Astrocyte of the spinal cord (primary cell): ENCODE results near the gene LENG9.

Experiments used
- DNase-seq: peaks from one replicate; pipeline ENCODE4 v3.0.0; 2011; ENCODE audit warnings: low read depth, low spot score
- H3K4me3 ChIP-seq: 2 replicates; pipeline ENCODE4 v1.5.1; 2011; ENCODE audit warnings: low read depth, mild to moderate bottlenecking, low read length, moderate library complexity
- CTCF ChIP-seq: IDR thresholded peaks from 2 replicates; pipeline ENCODE4 v1.5.1; 2012; ENCODE audit warnings: low read depth, mild to moderate bottlenecking, low read length, inconsistent platforms
- in situ Hi-C: cut with HindIII; loops from 2 replicates; pipeline ENCODE4 v1.10.0; 2017; ENCODE audit warnings: low sequenced_read_pairs

The LENG9 gene

GRCh38 chr19:54429545-54430227 lies 33.9 kb downstream of the LENG9 start:
- no peak for DNase-seq
- H3K4me3 ChIP-seq = no peak overlapping the region
- in situ Hi-C loops = no loop called here

GRCh38 chr19:54429176-54429495 lies 34.4 kb downstream of the LENG9 start:
- no peak overlapping the region for H3K4me3 ChIP-seq
- no peak for DNase-seq
- in situ Hi-C loops = no loop called here
- no peak for TF ChIP-seq CTCF

More at GRCh38 chr19:54429545-54430227, 33.9 kb downstream of the LENG9 start:
- no peak for TF ChIP-seq CTCF

DNA sequence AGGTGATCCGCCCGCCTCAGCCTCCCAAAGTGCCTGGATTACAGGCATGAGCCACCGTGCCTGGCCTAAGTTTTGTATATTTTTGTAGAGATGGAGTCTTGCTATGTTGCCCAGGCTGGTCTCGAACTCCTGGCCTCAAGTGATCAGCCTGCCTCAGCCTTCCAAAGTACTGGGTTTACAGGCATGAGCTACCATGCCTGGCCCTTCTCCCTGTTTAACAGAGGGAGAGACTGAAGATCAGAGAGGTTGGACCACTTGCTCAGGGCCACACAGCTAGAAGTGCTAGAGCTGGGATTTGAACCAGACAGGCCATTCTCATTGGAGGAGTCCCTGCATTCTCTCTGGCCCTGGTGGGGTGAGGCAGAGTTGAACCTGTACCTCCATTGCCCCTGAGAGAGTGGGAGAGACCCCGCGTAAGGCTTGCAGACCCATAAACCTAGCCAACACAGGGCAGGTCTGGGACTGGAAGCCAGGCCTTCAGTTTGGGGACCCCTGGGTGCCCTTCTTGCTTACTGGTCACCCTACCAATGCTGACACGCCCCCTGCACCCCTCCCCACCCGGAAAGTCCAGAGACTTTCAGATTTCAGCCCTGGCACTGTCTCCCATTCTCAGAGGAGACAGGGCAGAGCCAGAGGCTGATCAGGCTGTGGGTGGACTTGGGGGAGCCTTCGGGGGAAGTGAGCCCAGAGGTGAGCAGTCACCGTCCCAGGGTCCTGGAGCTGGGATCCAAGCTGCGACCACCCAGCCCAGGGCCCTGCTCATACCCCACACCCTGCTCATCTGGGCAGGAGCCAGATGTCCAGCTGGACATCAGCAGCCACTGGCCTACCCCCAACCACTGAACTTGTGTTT lies 35.0 kb downstream of the LENG9 start:
- DNase-seq = no peak
- in situ Hi-C loops = no loop called here
- TF ChIP-seq CTCF = no peak
- H3K4me3 ChIP-seq = no peak overlapping the region

DNA sequence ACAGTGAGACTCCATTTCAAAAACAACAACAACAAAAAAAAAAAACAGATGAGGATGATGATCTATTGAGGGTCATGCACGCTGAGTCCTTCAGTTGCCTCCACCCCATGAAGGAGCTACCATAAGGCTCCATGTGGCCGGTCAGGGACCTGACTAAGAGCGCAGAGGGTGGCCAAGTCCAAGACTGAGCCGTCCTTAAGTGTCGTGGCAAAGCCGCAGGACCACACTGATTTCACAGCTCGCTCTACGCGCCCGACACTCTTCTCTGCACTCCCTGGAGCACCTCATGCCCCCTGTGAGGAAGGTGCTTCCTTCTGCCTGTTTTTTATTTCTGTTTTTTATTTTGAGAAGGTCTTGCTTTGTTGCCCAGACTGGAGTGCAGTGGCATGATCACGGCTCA lies 36.0 kb downstream of the LENG9 start:
- no peak for DNase-seq
- in situ Hi-C loops = no loop called here
- TF ChIP-seq CTCF = no peak
- H3K4me3 ChIP-seq = no peak overlapping the region

GRCh38 chr19:54426291-54426931 lies 37.2 kb downstream of the LENG9 start:
- in situ Hi-C loops = no loop called here
- no peak for DNase-seq
- TF ChIP-seq CTCF = no peak
- H3K4me3 ChIP-seq = no peak overlapping the region

DNA sequence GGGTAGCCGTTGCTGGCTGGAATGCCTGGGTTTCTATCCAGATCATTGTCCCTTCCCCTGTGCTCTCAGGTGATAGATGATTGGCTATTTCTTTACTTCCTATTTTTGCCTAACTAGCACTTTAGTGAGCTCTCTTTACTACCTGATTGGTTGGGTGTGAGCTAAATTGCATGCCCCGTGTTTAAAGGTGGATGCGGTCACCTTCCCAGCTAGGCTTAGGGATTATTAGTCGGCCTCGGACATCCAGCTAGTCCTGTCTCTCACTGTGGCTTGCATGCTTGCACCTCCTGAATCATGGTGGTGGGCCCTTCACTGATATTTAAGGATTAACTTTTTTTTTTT lies 38.2 kb downstream of the LENG9 start:
- H3K4me3 ChIP-seq = no peak overlapping the region
- no peak for DNase-seq
- in situ Hi-C loops = no loop called here
- no peak for TF ChIP-seq CTCF
